CD14-positive monocyte (primary cell): Measurements from ENCODE around the gene LRRC61. TPM values are rescaled to one million over a fixed set of nuclear protein-coding genes. Genes with fewer than 3 reads are reported as not detected.

Experiments used
- DNase-seq, 3 donors: peaks; one replicate each; pipeline ENCODE4 v3.0.0-alpha.2; 2011 to 2022
- H2AFZ ChIP-seq: 2 replicates; pipeline ENCODE4 v1.6.0; 2012; ENCODE audit warnings: mild to moderate bottlenecking, low read depth, low read length, inconsistent platforms; ENCODE audit not compliant: insufficient read depth, poor library complexity, severe bottlenecking
- H3K27ac ChIP-seq, 2 donors: 1 replicate in 1 of 2; 2 replicates in 1 of 2; pipeline ENCODE4 v1.5.1; 2012 to 2013; ENCODE audit warnings: low read length in 2 of 2, control low read depth in 1 of 2, inconsistent platforms in 1 of 2, low read depth in 1 of 2, mild to moderate bottlenecking in 1 of 2
- H3K27me3 ChIP-seq, 2 donors: one replicate each; pipeline versions ENCODE4 v1.6.0 to v1.6.1; 2011 to 2013; ENCODE audit warnings: low read length in 2 of 2; ENCODE audit not compliant: control insufficient read depth in 2 of 2, insufficient read depth in 2 of 2
- H3K36me3 ChIP-seq, 2 donors: replicated peaks in 1 of 2; 1 replicate in 1 of 2; 2 replicates in 1 of 2; pipeline versions ENCODE4 v1.5.1 to v1.6.1; 2012 to 2013; ENCODE audit warnings: low read length in 2 of 2, control low read depth in 1 of 2, inconsistent platforms in 1 of 2, mild to moderate bottlenecking in 1 of 2; ENCODE audit not compliant: insufficient read depth in 2 of 2, control insufficient read depth in 1 of 2
- H3K4me1 ChIP-seq, 2 donors: 1 replicate in 1 of 2; 2 replicates in 1 of 2; pipeline versions ENCODE4 v1.5.1 to v1.6.1; 2012 to 2013; ENCODE audit warnings: low read length in 2 of 2, control low read depth in 1 of 2, inconsistent platforms in 1 of 2, mild to moderate bottlenecking in 1 of 2, moderate library complexity in 1 of 2; ENCODE audit not compliant: insufficient read depth in 2 of 2, control insufficient read depth in 1 of 2
- H3K4me2 ChIP-seq: replicated peaks from 2 replicates; pipeline ENCODE3; 2012; ENCODE audit warnings: low read length, moderate library complexity, mild to moderate bottlenecking; ENCODE audit not compliant: poor library complexity, severe bottlenecking; ENCODE audit errors: extremely low read depth
- H3K4me3 ChIP-seq, 3 experiments: fragments of 200-600 bp in 1 of 3; sonication (generic) in 1 of 3; replicated peaks in 1 of 3; 1 replicate in 2 of 3; 2 replicates in 1 of 3; pipeline ENCODE4 v1.5.1; 2011 to 2013; ENCODE audit warnings: low read length in 3 of 3, mild to moderate bottlenecking in 3 of 3, control low read depth in 2 of 3, low read depth in 2 of 3, inconsistent platforms in 1 of 3, moderate library complexity in 1 of 3
- H3K79me2 ChIP-seq: 2 replicates; pipeline ENCODE4 v1.6.0; 2012; ENCODE audit warnings: mild to moderate bottlenecking, control low read depth, inconsistent platforms, low read length, moderate library complexity; ENCODE audit not compliant: insufficient read depth
- H3K9ac ChIP-seq: 2 replicates; pipeline ENCODE4 v1.6.0; 2017; ENCODE audit warnings: low read length, mild to moderate bottlenecking; ENCODE audit not compliant: insufficient read depth, poor library complexity, severe bottlenecking
- H3K9me3 ChIP-seq, 2 donors: replicated peaks in 1 of 2; 1 replicate in 1 of 2; 2 replicates in 1 of 2; pipeline versions ENCODE4 v1.5.1 to v1.6.1; 2012 to 2013; ENCODE audit warnings: low read length in 2 of 2, control low read depth in 1 of 2; ENCODE audit not compliant: control insufficient read depth in 1 of 2, insufficient read depth in 1 of 2
- H4K20me1 ChIP-seq: 2 replicates; pipeline ENCODE4 v1.6.0; 2012; ENCODE audit warnings: mild to moderate bottlenecking, low read length, control low read depth, moderate library complexity; ENCODE audit not compliant: insufficient read depth
- H3K27ac Mint-ChIP-seq, 7 donors: one replicate each; pipeline ENCODE4 v1.8.0; 2020; ENCODE audit warnings: mild to moderate bottlenecking in 7 of 7, mixed read lengths in 7 of 7, moderate library complexity in 6 of 7, inconsistent platforms in 2 of 7
- H3K27me3 Mint-ChIP-seq, 3 donors: one replicate each; pipeline ENCODE4 v1.8.0; 2021 to 2022; ENCODE audit warnings: low read depth in 3 of 3, mild to moderate bottlenecking in 3 of 3, mixed read lengths in 3 of 3, moderate library complexity in 3 of 3, inconsistent platforms in 1 of 3
- H3K36me3 Mint-ChIP-seq, 2 donors: one replicate each; pipeline ENCODE4 v1.8.0; 2020; ENCODE audit warnings: mixed read lengths in 2 of 2, inconsistent platforms in 1 of 2, mild to moderate bottlenecking in 1 of 2
- H3K4me1 Mint-ChIP-seq: one replicate; pipeline ENCODE4 v1.8.0; 2020; ENCODE audit warnings: mild to moderate bottlenecking, mixed read lengths
- H3K4me3 Mint-ChIP-seq, 2 donors: one replicate each; pipeline ENCODE4 v1.8.0; 2020; ENCODE audit warnings: mild to moderate bottlenecking in 2 of 2, mixed read lengths in 2 of 2, moderate library complexity in 1 of 2
- H3K9me3 Mint-ChIP-seq, 7 donors: one replicate each; pipeline ENCODE4 v1.8.0; 2020 to 2022; ENCODE audit warnings: mixed read lengths in 7 of 7, mild to moderate bottlenecking in 6 of 7, moderate library complexity in 6 of 7, inconsistent platforms in 2 of 7
- CTCF ChIP-seq: fragments of 200-600 bp; IDR thresholded peaks from one replicate; pipeline ENCODE4 v1.8.0; 2022; ENCODE audit warnings: antibody characterized with exemption, mild to moderate bottlenecking
- WGBS: methylation state at CpG from one replicate; pipeline ENCODE4 v1.1.5; 2013; ENCODE audit warnings: missing lambda C conversion rate; ENCODE audit not compliant: insufficient coverage; 5-methylcytosine and 5-hydroxymethylcytosine counted together
- intact Hi-C, 2 donors: fragments of 100-400 bp; cut with micrococcal nuclease; formaldehyde crosslinking; loops; one replicate each; pipeline versions ENCODE4 v1.15.0 to v1.15.1; 2023
- polyA plus RNA-seq, 3 donors: library from polyadenylated mRNA; depleted of rRNA in 1 of 3; unstranded in 2 of 3; stranded (reverse) in 1 of 3; fragments of 300-500 nt in 2 of 3; fragments of >200 nt in 1 of 3; fragmentation: Illumina TruSeq in 2 of 3; gene quantifications; 1 replicate in 2 of 3; 2 replicates in 1 of 3; pipeline ENCODE4 v1.2.3, GENCODE V29; 2012 to 2021

The LRRC61 gene
- polyA plus RNA-seq, 3 donors: 1.4 to 8.6 (median 5.7) TPM

- peaks cover 27 to 42% of the 10 kb centered on the region in 2 donors for H3K27me3 ChIP-seq
- no peak for DNase-seq
- no peak for TF ChIP-seq CTCF
- no peak overlapping the region for H3K27ac ChIP-seq
- intact Hi-C loops: loop anchor here in 1 of 2 donors (10.0 kb wide), 1 partner anchor 53 kb away; no protein-coding TSS in a partner anchor
- no peak overlapping the region for H3K4me3 ChIP-seq
- Mint-ChIP-seq H3K9me3 (peaks cover 0 to 33% (median 15%) of the 10 kb centered on the region in 7 donors), H3K27ac (no peak overlapping the region), H3K4me1 (peaks cover 14% of the 10 kb centered on the region), H3K36me3 (peaks cover 5 to 8% of the 10 kb centered on the region in 2 donors), H3K4me3 (peak overlapping the region in 1 of 2 donors; percentile 77), H3K27me3 (peaks cover 40 to 58% (median 44%) of the 10 kb centered on the region in 3 donors)
- H3K4me2 ChIP-seq: no peak overlapping the region
- H2AFZ ChIP-seq: no peak overlapping the region
- no peaks in the 10 kb centered on the region for H4K20me1 ChIP-seq
- H3K36me3 ChIP-seq: no peaks in the 10 kb centered on the region
- no peak overlapping the region for H3K9ac ChIP-seq
- WGBS: 95% methylated on average over 7 of the region's 9 CpGs
- H3K9me3 ChIP-seq: peaks cover 10 to 22% of the 10 kb centered on the region in 2 donors
- peaks cover 6 to 12% of the 10 kb centered on the region in 2 donors for H3K4me1 ChIP-seq
- H3K79me2 ChIP-seq: no peaks in the 10 kb centered on the region
Observed at GRCh38 chr7:150342121-150342408, 18.9 kb downstream of the LRRC61 start.

GRCh38 chr7:150343225-150343624, 20.1 kb downstream of the LRRC61 start:
- no peak overlapping the region for H3K9ac ChIP-seq
- H3K27ac ChIP-seq: no peak overlapping the region
- no peaks in the 10 kb centered on the region for H4K20me1 ChIP-seq
- WGBS: 100% methylated on average over 1 of the region's 2 CpGs
- intact Hi-C loops: loop anchor here in 1 of 2 donors (10.0 kb wide), 1 partner anchor 52 kb away; no protein-coding TSS in a partner anchor
- no peak overlapping the region for H2AFZ ChIP-seq
- peaks cover 10 to 22% of the 10 kb centered on the region in 2 donors for H3K9me3 ChIP-seq
- no peak for TF ChIP-seq CTCF
- peak overlapping the region in 1 of 2 donors; percentile 23 for H3K4me3 Mint-ChIP-seq
- no peak overlapping the region for H3K27ac Mint-ChIP-seq
- H3K4me2 ChIP-seq: no peak overlapping the region
- no peak for DNase-seq
- peaks cover 0 to 33% (median 19%) of the 10 kb centered on the region in 7 donors for H3K9me3 Mint-ChIP-seq
- H3K79me2 ChIP-seq: no peaks in the 10 kb centered on the region
- H3K36me3 Mint-ChIP-seq: peaks cover 5% of the 10 kb centered on the region in 2 donors
- peaks cover 27 to 42% of the 10 kb centered on the region in 2 donors for H3K27me3 ChIP-seq
- no peak overlapping the region for H3K4me3 ChIP-seq
- H3K27me3 Mint-ChIP-seq: peaks cover 40 to 58% (median 45%) of the 10 kb centered on the region in 3 donors
- H3K4me1 ChIP-seq: peaks cover 6 to 12% of the 10 kb centered on the region in 2 donors
- H3K36me3 ChIP-seq: no peaks in the 10 kb centered on the region
- H3K4me1 Mint-ChIP-seq: peaks cover 14% of the 10 kb centered on the region
